ENCODE data around the gene CEL.

DNA sequence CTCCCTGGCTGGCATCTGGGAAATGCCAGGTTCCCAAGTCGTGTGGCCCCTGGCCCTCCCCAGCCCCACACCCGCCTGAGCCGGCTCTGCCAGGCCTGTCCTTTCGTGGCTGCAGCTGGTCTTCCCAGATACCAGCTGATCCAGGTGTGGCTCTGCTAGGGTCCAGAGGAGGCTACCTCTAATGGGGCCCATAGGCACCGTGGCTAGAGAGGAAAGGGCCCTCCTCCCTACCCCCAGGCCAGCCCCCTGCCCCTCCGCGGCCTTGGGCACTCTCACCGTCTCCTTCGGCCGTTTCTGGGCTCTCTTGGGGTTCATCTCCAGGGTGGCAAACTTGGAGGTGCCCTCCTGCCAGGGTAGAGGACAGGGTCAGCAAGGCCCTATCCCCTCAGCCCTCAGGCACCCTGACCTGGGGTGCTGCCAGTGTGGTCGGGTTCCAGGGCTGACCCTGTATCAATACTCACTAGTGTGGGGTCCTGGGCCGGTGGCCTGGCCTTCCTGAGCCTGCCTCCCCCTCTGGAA, 42.3 kb downstream of the CEL start:
- TF ChIP-seq CTCF (IDR thresholded peaks at IDR 0.05) (no peak), POLR2A (IDR thresholded peaks at IDR 0.05) (no peak)
